HepG2 (cell line): ENCODE results near the gene LCN2. TPM values are rescaled to one million over a fixed set of nuclear protein-coding genes. Genes with fewer than 3 reads are reported as not detected.

Source experiments
- ASH2L ChIP-seq: fragments of 300-600, 200-600 bp; sonication (generic); IDR thresholded peaks from 2 replicates; pipeline ENCODE4 v1.7.0; 2017; ENCODE audit warnings: low read depth, mild to moderate bottlenecking, moderate library complexity, mixed read lengths, low read length; ENCODE audit not compliant: insufficient read length
- BRD4 ChIP-seq: sonication (generic); formaldehyde crosslinking; IDR thresholded peaks from 2 replicates; pipeline ENCODE4 v1.4.0; 2020; ENCODE audit warnings: missing genetic modification reagents
- CC2D1A ChIP-seq: sonication (generic); formaldehyde crosslinking; IDR thresholded peaks from 2 replicates; pipeline ENCODE4 v1.8.1; 2023; ENCODE audit warnings: mild to moderate bottlenecking, missing genetic modification reagents
- ELF3 ChIP-seq: IDR thresholded peaks from 2 replicates; pipeline ENCODE4 v1.6.1; 2016; ENCODE audit warnings: missing genetic modification reagents, missing compliant biosample characterization
- FOXC1 ChIP-seq: sonication (generic); formaldehyde crosslinking; IDR thresholded peaks from 2 replicates; pipeline ENCODE4 v1.8.0; 2022; ENCODE audit warnings: mild to moderate bottlenecking, missing genetic modification reagents, borderline replicate concordance
- GABPA ChIP-seq, 2 experiments: IDR thresholded peaks; 2 replicates each; pipeline ENCODE4 v1.6.1; 2011 to 2016; ENCODE audit warnings: low read depth in 2 of 2, low read length in 1 of 2, missing biosample characterization in 1 of 2, missing genetic modification characterization in 1 of 2
- HES4 ChIP-seq: sonication (generic); formaldehyde crosslinking; IDR thresholded peaks from 2 replicates; pipeline ENCODE4 v1.9.0; 2021; ENCODE audit warnings: mild to moderate bottlenecking, missing genetic modification reagents, borderline replicate concordance
- HNF1A ChIP-seq, 2 experiments: sonication (generic) in 1 of 2; formaldehyde crosslinking in 1 of 2; IDR thresholded peaks; 2 replicates each; pipeline versions ENCODE4 v1.4.0 to v1.6.1; 2016 to 2020; ENCODE audit warnings: borderline replicate concordance in 1 of 2, low read depth in 1 of 2, mild to moderate bottlenecking in 1 of 2, missing genetic modification reagents in 1 of 2
- KDM3A ChIP-seq: IDR thresholded peaks from 2 replicates; pipeline ENCODE4 v1.6.1; 2018; ENCODE audit warnings: low read depth, missing compliant biosample characterization
- KDM5A ChIP-seq: fragments of 200-600 bp; sonication (generic); IDR thresholded peaks from 2 replicates; pipeline ENCODE4 v1.7.0; 2018; ENCODE audit warnings: antibody characterized with exemption, mild to moderate bottlenecking, low read length, borderline replicate concordance
- KDM5B ChIP-seq: sonication (generic); formaldehyde crosslinking; IDR thresholded peaks from 2 replicates; pipeline ENCODE4 v1.4.0; 2020; ENCODE audit warnings: missing genetic modification reagents, mild to moderate bottlenecking, borderline replicate concordance
- MAFK ChIP-seq, 2 experiments: IDR thresholded peaks in 1 of 2; conservative IDR thresholded peaks in 1 of 2; 2 replicates each; pipeline ENCODE4 v1.6.1; 2011; ENCODE audit warnings: improper control_type of control experiment in 2 of 2, low read length in 2 of 2
- MIER2 ChIP-seq: IDR thresholded peaks from 2 replicates; pipeline ENCODE4 v1.6.1; 2016; ENCODE audit warnings: missing biosample characterization, missing genetic modification reagents
- ONECUT2 ChIP-seq: sonication (generic); formaldehyde crosslinking; IDR thresholded peaks from 2 replicates; pipeline ENCODE4 v1.4.0; 2020; ENCODE audit warnings: missing genetic modification reagents
- PHF21A ChIP-seq: sonication (generic); formaldehyde crosslinking; IDR thresholded peaks from 2 replicates; pipeline ENCODE4 v1.5.0; 2020; ENCODE audit warnings: mild to moderate bottlenecking, missing genetic modification reagents
- PPARG ChIP-seq: conservative IDR thresholded peaks from 2 replicates; pipeline ENCODE4 v1.6.1; 2016; ENCODE audit warnings: missing biosample characterization, missing genetic modification reagents
- SMAD3 ChIP-seq: sonication (generic); formaldehyde crosslinking; IDR thresholded peaks from 2 replicates; pipeline ENCODE4 v1.4.0; 2020; ENCODE audit warnings: missing genetic modification reagents
- SRSF1 ChIP-seq: fragments of 200-400 bp; formaldehyde crosslinking; optimal IDR thresholded peaks from 2 replicates; pipeline ENCODE3; 2017; ENCODE audit warnings: mild to moderate bottlenecking, low read depth, low read length, moderate library complexity
- SSRP1 ChIP-seq: IDR thresholded peaks from 2 replicates; pipeline ENCODE4 v1.6.1; 2016; ENCODE audit warnings: control low read depth
- TCF7L2 ChIP-seq: IDR thresholded peaks from 2 replicates; pipeline ENCODE4 v1.6.1; 2011; ENCODE audit warnings: mild to moderate bottlenecking, low read depth, low read length, moderate library complexity
- THAP11 ChIP-seq: IDR thresholded peaks from 2 replicates; pipeline ENCODE4 v1.6.1; 2016; ENCODE audit warnings: missing biosample characterization, missing genetic modification reagents
- ZBTB34 ChIP-seq: sonication (generic); formaldehyde crosslinking; IDR thresholded peaks from 2 replicates; pipeline ENCODE4 v1.8.0; 2022; ENCODE audit warnings: mild to moderate bottlenecking, missing genetic modification reagents
- ZFP36L1 ChIP-seq: sonication (generic); formaldehyde crosslinking; IDR thresholded peaks from 2 replicates; pipeline ENCODE4 v1.8.0; 2022; ENCODE audit warnings: mild to moderate bottlenecking, missing genetic modification reagents, moderate library complexity
- ZNF614 ChIP-seq: IDR thresholded peaks from 2 replicates; pipeline ENCODE4 v1.6.1; 2018; ENCODE audit warnings: missing biosample characterization, missing genetic modification reagents, inconsistent platforms, borderline replicate concordance
- ZNF720 ChIP-seq: sonication (generic); formaldehyde crosslinking; IDR thresholded peaks from 2 replicates; pipeline ENCODE4 v1.4.0; 2020; ENCODE audit warnings: missing genetic modification reagents
- polyA plus RNA-seq, 8 experiments: library from polyadenylated mRNA; depleted of rRNA in 3 of 8; stranded (reverse) in 7 of 8; unstranded in 1 of 8; fragments of >200 nt; fragmentation: Illumina TruSeq in 4 of 8; extraction: Trizol in 4 of 8; gene quantifications; 2 replicates each; pipeline versions ENCODE4 v1.2.1 to v1.2.3, GENCODE V29; 2011 to 2016; ENCODE audit warnings: low read depth in 4 of 8, missing spikeins in 1 of 8, mixed read lengths in 1 of 8; ENCODE audit not compliant: insufficient read depth in 1 of 8
- total RNA-seq, 5 experiments: library from RNA; depleted of rRNA; stranded (reverse); fragments of >200 nt; fragmentation: Illumina TruSeq; extraction: Trizol; gene quantifications; 2 replicates each; pipeline ENCODE4 v1.2.3, GENCODE V29; 2016; ENCODE audit warnings: low read depth in 1 of 5

LCN2 gene
- total and polyA plus RNA-seq, 2 of the 13 experiments (the other 11 are each of a cell fraction or from before 2014, with no cell fraction given): 0.38 to 1.4 TPM

DNA sequence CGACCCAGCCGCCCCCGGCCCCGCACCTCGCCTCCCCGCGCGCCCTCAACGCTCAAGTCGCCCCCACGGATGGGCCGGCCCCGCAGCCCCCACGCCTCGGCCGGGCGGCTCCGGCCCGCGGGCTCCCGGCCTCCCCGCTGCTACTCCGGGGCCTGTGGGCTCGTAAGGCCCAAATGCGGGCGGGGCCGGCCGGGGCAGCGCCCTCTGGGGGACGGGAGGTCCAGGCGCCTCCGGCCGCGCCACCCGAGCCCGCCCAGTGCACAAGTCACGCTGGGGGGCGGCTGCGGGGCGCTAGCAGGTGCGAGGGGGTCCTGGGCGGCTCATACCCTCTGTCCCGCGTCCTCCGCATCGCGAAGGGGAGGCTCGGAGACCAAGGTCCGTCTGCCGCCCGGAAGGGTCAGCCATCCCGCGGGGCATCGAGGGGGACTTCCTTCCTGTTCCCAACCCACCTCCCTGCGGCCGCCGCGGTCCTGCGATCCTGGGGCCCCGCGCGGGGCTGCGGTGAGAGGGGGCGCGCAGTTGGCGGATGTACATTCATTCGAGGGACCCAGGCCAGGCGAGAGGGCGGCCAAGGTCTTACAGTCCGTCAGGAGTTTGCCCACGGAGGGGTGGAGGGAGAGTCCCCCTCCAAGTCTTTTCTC is 42.3 kb downstream of the LCN2 start, which contains the start of gene CIZ1 (continued):
- TF ChIP-seq KDM5A (peak; percentile 91; the same call in 1 of the 2 replicates), TCF7L2 (no peak), MIER2 (CRISPR knock-in tag) (no peak), KDM3A (CRISPR knock-in tag) (0 out of 2 replicates have a peak, but pooled peaks have one; percentile 23), SRSF1 (peak; percentile 18), FOXC1 (peak; percentile 73; the same call in 1 of the 2 replicates), KDM5B (CRISPR knock-in tag) (peak; percentile 72; the same call in 1 of the 2 replicates), CC2D1A (CRISPR knock-in tag) (no peak), SMAD3 (CRISPR knock-in tag) (no peak), ZNF614 (CRISPR knock-in tag) (0 out of 2 replicates have a peak, but pooled peaks have one; percentile 15), PPARG (CRISPR knock-in tag) (no peak), HNF1A (IDR thresholded peaks at IDR 0.05; ENCODE audit: low read depth) (no peak), HNF1A (CRISPR knock-in tag; IDR thresholded peaks at IDR 0.05; ENCODE audit: borderline replicate concordance) (no peak), ZBTB34 (CRISPR knock-in tag) (no peak), MAFK (conservative IDR thresholded peaks at IDR 0.05 in 1 of 2, IDR thresholded peaks at IDR 0.05 in 1 of 2; ENCODE audit: low read length in 2 of 2) (no peak), ASH2L (peak; percentile 57), ZFP36L1 (CRISPR knock-in tag) (peak; percentile 14; the same call in 1 of the 2 replicates), SSRP1 (CRISPR knock-in tag) (no peak), HES4 (CRISPR knock-in tag) (peak; percentile 67; the same call in 1 of the 2 replicates), PHF21A (CRISPR knock-in tag) (peak; percentile 76), ELF3 (CRISPR knock-in tag) (peak; percentile 34), ONECUT2 (CRISPR knock-in tag) (no peak), GABPA (IDR thresholded peaks at IDR 0.05; ENCODE audit: low read depth, low read length) (peak; percentile 73), GABPA (CRISPR knock-in tag; IDR thresholded peaks at IDR 0.05; ENCODE audit: low read depth) (peak; percentile 85), BRD4 (CRISPR knock-in tag) (peak; percentile 81; the same call in 1 of the 2 replicates), ZNF720 (CRISPR knock-in tag) (no peak), THAP11 (CRISPR knock-in tag) (peak; percentile 86)
